ENCODE data around the gene MLX. TPM values are rescaled to one million over a fixed set of nuclear protein-coding genes. Genes with fewer than 3 reads are reported as not detected.

The MLX gene
- total and polyA plus RNA-seq, 2 of the 8 experiments (the other 6 are each of a cell fraction or from before 2014, with no cell fraction given): 27.0 to 27.5 TPM

DNA sequence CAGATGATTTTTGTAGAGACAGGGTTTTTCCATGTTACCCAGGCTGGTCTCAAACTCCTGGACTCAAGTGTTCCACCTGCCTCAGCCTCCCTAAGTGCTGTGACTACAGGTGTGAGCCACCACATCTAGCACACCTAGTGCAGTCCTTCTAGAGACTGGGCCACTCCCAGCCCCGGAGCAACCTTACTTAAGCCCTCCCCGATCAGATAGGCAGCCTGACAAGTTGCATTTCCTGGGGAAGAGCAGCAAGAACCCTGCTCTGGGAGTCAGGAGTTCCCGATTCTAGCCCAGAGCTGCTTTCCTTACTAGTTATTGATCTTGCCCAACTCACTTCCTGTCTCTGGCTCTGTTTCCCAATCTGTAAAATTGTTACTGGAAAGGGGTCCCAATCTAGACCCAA is 37.8 kb upstream of the MLX start:
- no peak for TF ChIP-seq USF2 (IDR thresholded peaks at IDR 0.05; ENCODE audit: low read length)
- TF ChIP-seq BCL11A (IDR thresholded peaks at IDR 0.05; ENCODE audit: low read depth in 2 of 2, low read length in 2 of 2): no peak
- no peak for TF ChIP-seq CHD1 (IDR thresholded peaks at IDR 0.05; ENCODE audit: low read depth, low read length)
- TF ChIP-seq TAF7 (optimal IDR thresholded peaks at IDR 0.05; ENCODE audit: borderline replicate concordance, low read depth, low read length): no peak
- TF ChIP-seq ATF3 (IDR thresholded peaks at IDR 0.05; ENCODE audit: insufficient read depth, low read depth, low read length): no peak
- no peak for TF ChIP-seq TAF1 (IDR thresholded peaks at IDR 0.05; ENCODE audit: low read depth, low read length)
- TF ChIP-seq RAD21 (IDR thresholded peaks at IDR 0.05 in 1 of 2, conservative IDR thresholded peaks at IDR 0.05 in 1 of 2; ENCODE audit: low read depth in 2 of 2, low read length in 2 of 2): no peak
- TF ChIP-seq SIN3A (conservative IDR thresholded peaks at IDR 0.05 in 1 of 2, IDR thresholded peaks at IDR 0.05 in 1 of 2; ENCODE audit: low read depth in 1 of 2, low read length in 2 of 2): no peak
- no peak for TF ChIP-seq KDM1A (IDR thresholded peaks at IDR 0.05; ENCODE audit: borderline replicate concordance, low read length)
- no peak for TF ChIP-seq TCF12 (IDR thresholded peaks at IDR 0.05; ENCODE audit: low read depth, low read length)
- no peak for TF ChIP-seq CEBPB (IDR thresholded peaks at IDR 0.05; ENCODE audit: low read depth, low read length)
- no peak for TF ChIP-seq SP4 (IDR thresholded peaks at IDR 0.05; ENCODE audit: low read length)
- no peak for TF ChIP-seq SIRT6 (IDR thresholded peaks at IDR 0.05; ENCODE audit: low read length)

More for the DNA sequence above, 37.8 kb upstream of the MLX start:
- Histone ChIP-seq H2BK120ac (replicated peaks; ENCODE audit: low read depth, low read length) (no peak overlapping the region), H3K36me3 (ENCODE audit: control insufficient read depth in 2 of 4, insufficient read depth in 4 of 4, low read length in 3 of 4) (no peaks in the 10 kb centered on the region), H3K4me3 (ENCODE audit: extremely low read depth in 1 of 4, insufficient read depth in 2 of 4, low read depth in 3 of 4, low read length in 4 of 4) (no peak overlapping the region), H3K18ac (ENCODE audit: extremely low read depth, low read length) (no peak overlapping the region), H3K79me1 (ENCODE audit: low read depth, low read length) (no peaks in the 10 kb centered on the region), H3K9ac (replicated peaks in 1 of 4; ENCODE audit: extremely low read depth in 1 of 4, low read depth in 3 of 4, low read length in 3 of 4) (no peak overlapping the region), H3K4me2 (ENCODE audit: insufficient read depth in 1 of 2, low read depth in 2 of 2, low read length in 2 of 2) (no peak overlapping the region), H2BK12ac (ENCODE audit: low read depth, low read length) (no peak overlapping the region), H3K56ac (replicated peaks; ENCODE audit: insufficient read length, low read depth, low read length) (no peak overlapping the region), H3K4ac (replicated peaks; ENCODE audit: insufficient read length, low read depth, low read length) (no peak overlapping the region), H2BK5ac (ENCODE audit: low read depth, low read length) (no peak overlapping the region), H4K8ac (ENCODE audit: extremely low read depth, insufficient read depth, low read length) (no peak overlapping the region), H3K14ac (ENCODE audit: insufficient read length) (no peak overlapping the region), H3K4me1 (replicated peaks in 1 of 4; ENCODE audit: control insufficient read depth in 3 of 4, insufficient read depth in 4 of 4, low read length in 3 of 4) (no peaks in the 10 kb centered on the region), H2BK15ac (ENCODE audit: low read length) (no peak overlapping the region), H4K5ac (ENCODE audit: insufficient read length, low read depth, low read length) (no peak overlapping the region), H3K23ac (ENCODE audit: insufficient read length) (no peak overlapping the region), H2AFZ (ENCODE audit: low read length) (no peak overlapping the region), H4K91ac (replicated peaks; ENCODE audit: insufficient read length, low read length) (no peak overlapping the region), H3K23me2 (ENCODE audit: low read depth, low read length) (no peaks in the 10 kb centered on the region; the same call in 1 of the 2 replicates), H3K27ac (ENCODE audit: low read depth, low read length) (no peak overlapping the region), H4K20me1 (replicated peaks in 1 of 2; ENCODE audit: control insufficient read depth in 1 of 2, insufficient read depth in 2 of 2, low read length in 2 of 2) (no peaks in the 10 kb centered on the region), H3K9me3 (ENCODE audit: insufficient read depth in 2 of 2, low read depth in 1 of 2, low read length in 1 of 2) (no peaks in the 10 kb centered on the region), H2AK5ac (ENCODE audit: low read depth, low read length) (no peak overlapping the region), H3K79me2 (ENCODE audit: control insufficient read depth in 1 of 2, insufficient read depth in 2 of 2, low read length in 2 of 2) (no peaks in the 10 kb centered on the region), H2BK20ac (ENCODE audit: low read length) (no peak overlapping the region), H3K27me3 (replicated peaks in 1 of 4; ENCODE audit: control insufficient read depth in 3 of 4, extremely low read depth in 1 of 4, insufficient read depth in 3 of 4, low read length in 3 of 4) (peaks cover 0 to 6% (median 0%) of the 10 kb centered on the region in 4 experiments; a peak in 3 of 7 replicates)
- ChIA-PET CTCF (ENCODE audit: partially characterized antibody) (interaction anchor here (0.7 to 6.3 kb wide), 6 partner anchors 10 to 425 kb away, joined by 3 to 69 read pairs (median 3); no protein-coding TSS in a partner anchor), POLR2A (ENCODE audit: partially characterized antibody) (no interaction called here)
- FAIRE-seq (no peak), DNase-seq (ENCODE audit: low read depth in 1 of 2, low spot score in 2 of 2) (no peak)
- 86% methylated on average over 3 of the region's 3 CpGs; no CpG with 5 or more reads in 1 of the 2 experiments for WGBS, 2 experiments (ENCODE audit: extremely low coverage in 1 of 2, insufficient coverage in 1 of 2, insufficient read length in 1 of 2, insufficient replicate concordance in 2 of 2, low coverage in 1 of 2, low lambda C conversion rate in 2 of 2, missing lambda C conversion rate in 1 of 2)
